Natural killer cell treated with Interleukin-12 subunit alpha and Interleukin-12 subunit beta and Interleukin-15 and Interleukin-18, amount 100 ng/mL, for 72 hours (primary cell): ENCODE results near the gene KCNG1. TPM values are rescaled to one million over a fixed set of nuclear protein-coding genes. Genes with fewer than 3 reads are reported as not detected.

Source experiments
- ATAC-seq, 2 donors: fragments of 150-1000 bp; cut with Tn5 transposase in 1 of 2; sonication (Bioruptor Pico), chemical (Tn5 transposase) in 1 of 2; 2 replicates each; pipeline ENCODE4 v1.10.0; 2021
- DNase-seq: peaks from one replicate; pipeline ENCODE4 v3.0.0; 2022; ENCODE audit warnings: low spot score
- H3K27ac Mint-ChIP-seq, 2 donors: 1 replicate in 1 of 2; 2 replicates in 1 of 2; pipeline ENCODE4 v1.8.0; 2022; ENCODE audit warnings: mixed read lengths in 2 of 2, mild to moderate bottlenecking in 1 of 2, moderate library complexity in 1 of 2
- H3K27me3 Mint-ChIP-seq, 2 donors: 1 replicate in 1 of 2; 2 replicates in 1 of 2; pipeline ENCODE4 v1.8.0; 2022; ENCODE audit warnings: mixed read lengths in 2 of 2
- H3K36me3 Mint-ChIP-seq: one replicate; pipeline ENCODE4 v1.8.0; 2022; ENCODE audit warnings: mixed read lengths
- H3K4me1 Mint-ChIP-seq, 2 donors: 1 replicate in 1 of 2; 2 replicates in 1 of 2; pipeline ENCODE4 v1.8.0; 2022; ENCODE audit warnings: low read depth in 2 of 2, mixed read lengths in 2 of 2, mild to moderate bottlenecking in 1 of 2
- H3K4me3 Mint-ChIP-seq: one replicate; pipeline ENCODE4 v1.8.0; 2022; ENCODE audit warnings: mixed read lengths
- H3K9me3 Mint-ChIP-seq: 2 replicates; pipeline ENCODE4 v1.8.0; 2022; ENCODE audit warnings: mixed read lengths
- total RNA-seq, 2 donors: library from RNA; stranded (reverse); gene quantifications; one replicate each; pipeline ENCODE4 v1.2.3, GENCODE V29; 2022

KCNG1 gene
- total RNA-seq, 2 donors from 2014 or later = not detected

GRCh38 chr20:50957798-50958614, 64.9 kb downstream of the KCNG1 start, which contains the start of gene DPM1:
TSS of gene DPM1 (minus strand) at chr20:50958532. CDS start at chr20:50958523, 9 bp downstream.
- peak; percentile 86 to 92 for ATAC-seq
- H3K9me3 Mint-ChIP-seq = no peaks in the 10 kb centered on the region

GRCh38 chr20:50957276-50957675, 65.6 kb downstream of the KCNG1 start:
- Mint-ChIP-seq H3K4me1 (peaks cover 32 to 42% of the 10 kb centered on the region in 2 donors), H3K4me3 (peak overlapping the region; percentile 95), H3K27me3 (no peaks in the 10 kb centered on the region)

More at GRCh38 chr20:50957798-50958614, 64.9 kb downstream of the KCNG1 start, which contains the start of gene DPM1:
- Mint-ChIP-seq H3K4me3 (peak within 1 kb of the TSS; percentile 95), H3K27me3 (no peaks in the 10 kb centered on the region), H3K27ac (peak within 1 kb of the TSS; percentile 94 to 100), H3K4me1 (peaks cover 31 to 42% of the 10 kb centered on the region in 2 donors), H3K36me3 (no peaks in the 10 kb centered on the region)
- peak; percentile 88 for DNase-seq

GRCh38 chr20:50953821-50954220, 69.1 kb downstream of the KCNG1 start:
- Mint-ChIP-seq H3K9me3 (no peaks in the 10 kb centered on the region), H3K36me3 (peaks cover 13% of the 10 kb centered on the region), H3K4me1 (peaks cover 29 to 35% of the 10 kb centered on the region in 2 donors), H3K27me3 (no peaks in the 10 kb centered on the region), H3K27ac (no peak overlapping the region), H3K4me3 (no peak overlapping the region)
- ATAC-seq (no peak), DNase-seq (no peak)

More at GRCh38 chr20:50957276-50957675, 65.6 kb downstream of the KCNG1 start:
- ATAC-seq (no peak), DNase-seq (no peak)
- H3K36me3 Mint-ChIP-seq = no peaks in the 10 kb centered on the region
- H3K27ac Mint-ChIP-seq = peak overlapping the region; percentile 94 to 100
- H3K9me3 Mint-ChIP-seq = no peaks in the 10 kb centered on the region

Other genes with a start within 250 kb of the KCNG1 start
- 10 to 100 TPM in 1 of 2 donors, 1 to 10 TPM in 1; 6.7 to 15.0 TPM for gene BCAS4, start 228.0 kb downstream of the KCNG1 start, total RNA-seq
- gene ADNP, start 91.7 kb downstream of the KCNG1 start, total RNA-seq = 10 to 100 TPM; 55.0 to 81.8 TPM
- gene DPM1, start 64.6 kb downstream of the KCNG1 start, total RNA-seq = 10 to 100 TPM; 42.0 to 49.5 TPM
- gene MOCS3, start 64.3 kb downstream of the KCNG1 start, total RNA-seq = 1 to 10 TPM; 5.7 to 5.9 TPM